Adrenal gland (tissue), 5 donors: ENCODE results near the gene ATG9A.

Experiments
- CTCF ChIP-seq, 6 experiments: fragments of 450-650 bp in 4 of 6; fragments of 200-600 bp in 2 of 6; sonication (generic) in 1 of 6; IDR thresholded peaks; 1 replicate in 5 of 6; 2 replicates in 1 of 6; pipeline versions ENCODE4 v1.5.1 to v1.8.0; 2016 to 2021; ENCODE audit warnings: antibody characterized with exemption in 6 of 6, mild to moderate bottlenecking in 2 of 6, moderate library complexity in 1 of 6
- POLR2A ChIP-seq, 2 donors: fragments of 450-650 bp; IDR thresholded peaks; one replicate each; pipeline ENCODE4 v1.6.1; 2017; ENCODE audit warnings: antibody characterized with exemption in 2 of 2, mild to moderate bottlenecking in 2 of 2, moderate library complexity in 1 of 2
- donor health status: DM: no; HTN: no; CAD: no.

GRCh38 chr2:219175486-219175885 lies 54.0 kb downstream of the ATG9A start:
- TF ChIP-seq CTCF (IDR thresholded peaks at IDR 0.05), result no peak
- no peak for TF ChIP-seq POLR2A (IDR thresholded peaks at IDR 0.05)
